ENCODE data around the gene FBXL2.

- TF ChIP-seq POLR2A (IDR thresholded peaks at IDR 0.05; ENCODE audit: low read depth) = no peak
- TF ChIP-seq, protein P1, sequence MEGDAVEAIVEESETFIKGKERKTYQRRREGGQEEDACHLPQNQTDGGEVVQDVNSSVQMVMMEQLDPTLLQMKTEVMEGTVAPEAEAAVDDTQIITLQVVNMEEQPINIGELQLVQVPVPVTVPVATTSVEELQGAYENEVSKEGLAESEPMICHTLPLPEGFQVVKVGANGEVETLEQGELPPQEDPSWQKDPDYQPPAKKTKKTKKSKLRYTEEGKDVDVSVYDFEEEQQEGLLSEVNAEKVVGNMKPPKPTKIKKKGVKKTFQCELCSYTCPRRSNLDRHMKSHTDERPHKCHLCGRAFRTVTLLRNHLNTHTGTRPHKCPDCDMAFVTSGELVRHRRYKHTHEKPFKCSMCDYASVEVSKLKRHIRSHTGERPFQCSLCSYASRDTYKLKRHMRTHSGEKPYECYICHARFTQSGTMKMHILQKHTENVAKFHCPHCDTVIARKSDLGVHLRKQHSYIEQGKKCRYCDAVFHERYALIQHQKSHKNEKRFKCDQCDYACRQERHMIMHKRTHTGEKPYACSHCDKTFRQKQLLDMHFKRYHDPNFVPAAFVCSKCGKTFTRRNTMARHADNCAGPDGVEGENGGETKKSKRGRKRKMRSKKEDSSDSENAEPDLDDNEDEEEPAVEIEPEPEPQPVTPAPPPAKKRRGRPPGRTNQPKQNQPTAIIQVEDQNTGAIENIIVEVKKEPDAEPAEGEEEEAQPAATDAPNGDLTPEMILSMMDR (IDR thresholded peaks at IDR 0.05) = no peak
- no peak for TF ChIP-seq EP300 (IDR thresholded peaks at IDR 0.05)
Measured at GRCh38 chr3:33322412-33322811, 45.2 kb downstream of the FBXL2 start.
